SU-DHL-6 (cell line): ENCODE measurements around the gene POLD3.

Experiments used
- H2AFZ ChIP-seq: fragments of 200-600 bp; sonication (generic); 2 replicates; pipeline ENCODE4 v1.6.1; 2014; ENCODE audit warnings: low read depth, mild to moderate bottlenecking, moderate library complexity, mixed read lengths, antibody characterized with exemption, low read length; ENCODE audit not compliant: severe bottlenecking
- H3F3A ChIP-seq: fragments of 200-600 bp; shearing (Covaris generic); 2 replicates; pipeline ENCODE4 v1.6.0; 2016; ENCODE audit warnings: antibody characterized with exemption, mild to moderate bottlenecking; ENCODE audit not compliant: insufficient read depth
- H3K27ac ChIP-seq: fragments of 200-600 bp; sonication (generic); 2 replicates; pipeline ENCODE4 v1.5.1; 2016; ENCODE audit warnings: low read depth, mild to moderate bottlenecking, low read length, moderate library complexity, mixed read lengths
- H3K27me3 ChIP-seq: fragments of 200-600 bp; sonication (generic), shearing (Covaris generic); 2 replicates; pipeline ENCODE4 v1.6.0; 2014; ENCODE audit warnings: mild to moderate bottlenecking, low read length
- H3K36me3 ChIP-seq: fragments of 200-600 bp; sonication (generic); 2 replicates; pipeline ENCODE4 v1.6.1; 2014; ENCODE audit warnings: mild to moderate bottlenecking, low read length, mixed read lengths
- H3K4me2 ChIP-seq: fragments of 300-600, 200-600 bp; shearing (Covaris generic), sonication (generic); 2 replicates; pipeline ENCODE4 v1.6.0; 2014; ENCODE audit warnings: low read length, low read depth, mild to moderate bottlenecking; ENCODE audit not compliant: poor library complexity, severe bottlenecking
- H3K4me3 ChIP-seq: fragments of 200-600 bp; sonication (generic); 2 replicates; pipeline ENCODE4 v1.5.1; 2014; ENCODE audit warnings: antibody characterized with exemption, low read length, mild to moderate bottlenecking, mixed read lengths; ENCODE audit not compliant: insufficient read depth, poor library complexity, severe bottlenecking
- H3K79me2 ChIP-seq: fragments of 200-600 bp; sonication (generic); 2 replicates; pipeline ENCODE4 v1.6.1; 2014; ENCODE audit warnings: mild to moderate bottlenecking, low read length, moderate library complexity; ENCODE audit not compliant: insufficient read depth
- H3K9ac ChIP-seq: fragments of 200-600 bp; sonication (generic); 2 replicates; pipeline ENCODE4 v1.7.0; 2014; ENCODE audit warnings: mild to moderate bottlenecking, low read length
- H3K9me2 ChIP-seq: fragments of 200-600 bp; sonication (generic); replicated peaks from 2 replicates; pipeline ENCODE4 v1.6.1; 2014; ENCODE audit warnings: low read length; ENCODE audit not compliant: insufficient read depth
- H3K9me3 ChIP-seq: fragments of 200-600 bp; sonication (generic); 2 replicates; pipeline ENCODE4 v1.6.1; 2014; ENCODE audit warnings: low read length, mixed read lengths; ENCODE audit not compliant: insufficient read depth
- H4K20me1 ChIP-seq: fragments of 200-600 bp; sonication (generic); 2 replicates; pipeline ENCODE4 v1.6.1; 2014; ENCODE audit warnings: low read depth, mild to moderate bottlenecking, antibody characterized with exemption, low read length, moderate library complexity, mixed read lengths
- CTCF ChIP-seq: fragments of 200-600 bp; sonication (generic); IDR thresholded peaks from one replicate; pipeline ENCODE4 v1.5.1; 2017; ENCODE audit warnings: antibody characterized with exemption, mild to moderate bottlenecking, low read length, moderate library complexity; ENCODE audit not compliant: insufficient read depth, poor library complexity, severe bottlenecking
- EZH2phosphoT487 ChIP-seq: fragments of 200-600 bp; sonication (generic), shearing (Covaris generic); conservative IDR thresholded peaks from 2 replicates; pipeline ENCODE4 v1.6.1; 2018; ENCODE audit warnings: mild to moderate bottlenecking, antibody characterized with exemption, low read length, moderate library complexity, mixed read lengths

The POLD3 gene

GRCh38 chr11:74550991-74551753, 41.2 kb upstream of the POLD3 start:
- Histone ChIP-seq H2AFZ (no peak overlapping the region), H3K27ac (no peak overlapping the region), H3K4me2 (no peak overlapping the region), H3K27me3 (no peaks in the 10 kb centered on the region), H3K79me2 (no peaks in the 10 kb centered on the region), H3K9ac (no peak overlapping the region), H3K36me3 (no peaks in the 10 kb centered on the region), H3F3A (no peaks in the 10 kb centered on the region), H4K20me1 (no peaks in the 10 kb centered on the region), H3K9me2 (no peaks in the 10 kb centered on the region), H3K9me3 (no peaks in the 10 kb centered on the region), H3K4me3 (no peak overlapping the region)
- TF ChIP-seq CTCF (no peak), EZH2phosphoT487 (no peak)

GRCh38 chr11:74551754-74552145, 40.6 kb upstream of the POLD3 start:
- H3K9me2 ChIP-seq = no peaks in the 10 kb centered on the region
- no peak for TF ChIP-seq CTCF
- TF ChIP-seq EZH2phosphoT487 = no peak
- H3K27ac ChIP-seq = no peak overlapping the region
- no peaks in the 10 kb centered on the region for H3K79me2 ChIP-seq
- H3K36me3 ChIP-seq = no peaks in the 10 kb centered on the region
- H3K4me2 ChIP-seq = no peak overlapping the region
- no peaks in the 10 kb centered on the region for H3K9me3 ChIP-seq
- H3F3A ChIP-seq = no peaks in the 10 kb centered on the region
- H2AFZ ChIP-seq = no peak overlapping the region
- no peak overlapping the region for H3K9ac ChIP-seq
- H3K4me3 ChIP-seq = no peak overlapping the region
- no peaks in the 10 kb centered on the region for H3K27me3 ChIP-seq
- no peaks in the 10 kb centered on the region for H4K20me1 ChIP-seq

DNA sequence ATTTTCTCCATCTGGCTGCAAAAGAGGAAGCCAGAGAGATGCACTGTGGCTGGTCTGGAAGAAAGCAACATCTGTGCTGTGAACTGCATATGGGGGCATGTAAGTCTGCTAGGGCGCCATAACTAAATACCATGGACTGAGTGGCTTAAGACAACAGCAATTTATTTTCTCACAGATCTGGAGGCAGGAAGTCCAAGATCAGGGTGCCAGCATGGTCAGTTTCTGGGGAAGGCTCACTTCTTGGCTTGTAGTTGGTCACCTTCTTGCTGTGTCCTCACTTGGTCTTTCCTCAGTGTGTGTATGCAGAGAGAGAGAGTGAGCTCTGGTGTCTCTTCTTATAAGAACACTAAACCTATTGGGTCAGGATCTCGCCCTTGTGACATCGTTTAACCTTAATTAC, 34.9 kb upstream of the POLD3 start:
- Histone ChIP-seq H3K4me2 (no peak overlapping the region), H3K9me3 (no peaks in the 10 kb centered on the region), H3K79me2 (no peaks in the 10 kb centered on the region), H3K9ac (no peak overlapping the region), H3K4me3 (no peak overlapping the region), H3K27ac (no peak overlapping the region), H3K9me2 (no peaks in the 10 kb centered on the region), H3K36me3 (no peaks in the 10 kb centered on the region), H3K27me3 (no peaks in the 10 kb centered on the region), H4K20me1 (no peaks in the 10 kb centered on the region), H2AFZ (no peak overlapping the region), H3F3A (no peaks in the 10 kb centered on the region)
- TF ChIP-seq EZH2phosphoT487 (no peak), CTCF (no peak)
